Measurements from ENCODE around the gene TDRD7.

The TDRD7 gene

GRCh38 chr9:97415146-97415545, 3.2 kb downstream of the TDRD7 start:
- TF ChIP-seq TAF1 (IDR thresholded peaks at IDR 0.05; ENCODE audit: borderline replicate concordance, insufficient read depth, low read length) (no peak), FOXP2 (optimal IDR thresholded peaks at IDR 0.05; ENCODE audit: borderline replicate concordance, extremely low read depth, extremely low read length, insufficient read depth) (no peak), POLR2AphosphoS5 (IDR thresholded peaks at IDR 0.05; ENCODE audit: low read depth, low read length) (no peak), REST (IDR thresholded peaks at IDR 0.05; ENCODE audit: insufficient read depth in 1 of 2, low read depth in 2 of 2, low read length in 2 of 2) (no peak), SIN3A (IDR thresholded peaks at IDR 0.05; ENCODE audit: borderline replicate concordance, insufficient read depth, low read length) (no peak)

GRCh38 chr9:97418880-97419279, 7.0 kb downstream of the TDRD7 start:
- no peak for TF ChIP-seq POLR2AphosphoS5 (IDR thresholded peaks at IDR 0.05; ENCODE audit: low read depth, low read length)
- no peak for TF ChIP-seq TAF1 (IDR thresholded peaks at IDR 0.05; ENCODE audit: borderline replicate concordance, insufficient read depth, low read length)
- TF ChIP-seq SIN3A (IDR thresholded peaks at IDR 0.05; ENCODE audit: borderline replicate concordance, insufficient read depth, low read length), result no peak
- TF ChIP-seq FOXP2 (optimal IDR thresholded peaks at IDR 0.05; ENCODE audit: borderline replicate concordance, extremely low read depth, extremely low read length, insufficient read depth), result no peak
- TF ChIP-seq REST (IDR thresholded peaks at IDR 0.05; ENCODE audit: insufficient read depth in 1 of 2, low read depth in 2 of 2, low read length in 2 of 2), result no peak

DNA sequence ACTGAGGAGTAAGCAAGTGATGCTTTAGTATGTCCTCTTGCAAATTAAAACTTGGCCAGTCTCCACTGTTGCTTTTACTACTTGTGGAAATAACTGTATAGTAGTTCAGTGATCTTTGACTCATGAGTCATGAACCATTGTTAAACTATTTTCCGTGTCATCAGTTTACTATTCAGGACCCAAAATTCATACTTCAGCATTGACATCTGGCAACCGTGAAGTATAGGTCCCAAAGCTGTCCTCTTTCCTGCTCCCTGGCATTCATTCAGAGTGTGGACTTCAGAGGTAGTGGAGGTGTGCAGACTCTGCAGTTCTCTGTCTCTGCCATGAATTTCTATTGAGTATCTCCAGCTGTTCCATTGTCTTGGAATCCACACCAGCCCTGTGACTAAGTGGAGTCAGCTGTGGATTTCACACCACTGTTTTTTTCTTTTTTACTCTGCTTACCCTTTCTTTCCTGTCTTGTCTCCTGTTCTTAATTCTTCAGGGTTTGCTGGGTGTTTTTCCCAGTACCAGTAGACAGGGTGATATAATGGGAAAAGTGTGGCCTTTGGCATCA, 7.5 kb downstream of the TDRD7 start:
- no peak for TF ChIP-seq REST (IDR thresholded peaks at IDR 0.05; ENCODE audit: insufficient read depth in 1 of 2, low read depth in 2 of 2, low read length in 2 of 2)
- TF ChIP-seq FOXP2 (optimal IDR thresholded peaks at IDR 0.05; ENCODE audit: borderline replicate concordance, extremely low read depth, extremely low read length, insufficient read depth), result no peak
- no peak for TF ChIP-seq TAF1 (IDR thresholded peaks at IDR 0.05; ENCODE audit: borderline replicate concordance, insufficient read depth, low read length)
- no peak for TF ChIP-seq SIN3A (IDR thresholded peaks at IDR 0.05; ENCODE audit: borderline replicate concordance, insufficient read depth, low read length)

- no peak for TF ChIP-seq FOXP2 (optimal IDR thresholded peaks at IDR 0.05; ENCODE audit: borderline replicate concordance, extremely low read depth, extremely low read length, insufficient read depth)
- no peak for TF ChIP-seq SIN3A (IDR thresholded peaks at IDR 0.05; ENCODE audit: borderline replicate concordance, insufficient read depth, low read length)
- no peak for TF ChIP-seq TAF1 (IDR thresholded peaks at IDR 0.05; ENCODE audit: borderline replicate concordance, insufficient read depth, low read length)
- TF ChIP-seq POLR2AphosphoS5 (IDR thresholded peaks at IDR 0.05; ENCODE audit: low read depth, low read length), result no peak
Observed at GRCh38 chr9:97425336-97425972, 13.6 kb downstream of the TDRD7 start.

GRCh38 chr9:97425973-97426336, 14.1 kb downstream of the TDRD7 start:
- TF ChIP-seq REST (IDR thresholded peaks at IDR 0.05; ENCODE audit: insufficient read depth in 1 of 2, low read depth in 2 of 2, low read length in 2 of 2), result no peak
- TF ChIP-seq SIN3A (IDR thresholded peaks at IDR 0.05; ENCODE audit: borderline replicate concordance, insufficient read depth, low read length), result no peak
- TF ChIP-seq TAF1 (IDR thresholded peaks at IDR 0.05; ENCODE audit: borderline replicate concordance, insufficient read depth, low read length), result no peak
- no peak for TF ChIP-seq POLR2AphosphoS5 (IDR thresholded peaks at IDR 0.05; ENCODE audit: low read depth, low read length)
- no peak for TF ChIP-seq FOXP2 (optimal IDR thresholded peaks at IDR 0.05; ENCODE audit: borderline replicate concordance, extremely low read depth, extremely low read length, insufficient read depth)
